GM10847 (cell line): ENCODE data around the gene UBL4A.

Source experiments
- POLR2A ChIP-seq: IDR thresholded peaks from 2 replicates; pipeline ENCODE4 v1.6.1; 2011; ENCODE audit not compliant: insufficient read length; ENCODE audit errors: extremely low read depth

The UBL4A gene

GRCh38 chrX:154459832-154460231, 26.6 kb downstream of the UBL4A start:
- TF ChIP-seq POLR2A = no peak

GRCh38 chrX:154458954-154459778, 27.2 kb downstream of the UBL4A start:
- no peak for TF ChIP-seq POLR2A

- TF ChIP-seq POLR2A = peak; percentile 74
Measured at GRCh38 chrX:154458116-154458953, 28.1 kb downstream of the UBL4A start, which contains the start of gene PLXNA3. TSS of gene PLXNA3 (plus strand) at chrX:154458281. CDS start at chrX:154460184, 1,903 bp downstream.

- TF ChIP-seq POLR2A = no peak
Measured at GRCh38 chrX:154457491-154458115, 28.8 kb downstream of the UBL4A start.

GRCh38 chrX:154452823-154453222, 33.6 kb downstream of the UBL4A start:
- no peak for TF ChIP-seq POLR2A

GRCh38 chrX:154450312-154450711, 36.1 kb downstream of the UBL4A start:
- TF ChIP-seq POLR2A = no peak

- no peak for TF ChIP-seq POLR2A
Measured at GRCh38 chrX:154449618-154450017, 36.8 kb downstream of the UBL4A start.

GRCh38 chrX:154448484-154448883, 37.9 kb downstream of the UBL4A start:
- no peak for TF ChIP-seq POLR2A

GRCh38 chrX:154446430-154446829, 40.0 kb downstream of the UBL4A start:
- TF ChIP-seq POLR2A = no peak

GRCh38 chrX:154445776-154446175, 40.6 kb downstream of the UBL4A start:
- TF ChIP-seq POLR2A = no peak

- TF ChIP-seq POLR2A = no peak
Measured at GRCh38 chrX:154444755-154445246, 41.6 kb downstream of the UBL4A start.

- no peak for TF ChIP-seq POLR2A
Measured at GRCh38 chrX:154443992-154444754, 42.2 kb downstream of the UBL4A start, which contains the start of gene FAM50A. TSS of gene FAM50A (plus strand) at chrX:154444141. CDS start at chrX:154444236, 95 bp downstream.

GRCh38 chrX:154443479-154443910, 42.9 kb downstream of the UBL4A start:
- no peak for TF ChIP-seq POLR2A

GRCh38 chrX:154441984-154442707, 44.3 kb downstream of the UBL4A start:
- no peak for TF ChIP-seq POLR2A

- TF ChIP-seq POLR2A = no peak
Measured at GRCh38 chrX:154441564-154441963, 44.9 kb downstream of the UBL4A start.
